CD4-positive, alpha-beta T cell (primary cell): Measurements from ENCODE around the gene PCDH7. TPM values are rescaled to one million over a fixed set of nuclear protein-coding genes. Genes with fewer than 3 reads are reported as not detected.

Experiments
- ATAC-seq: fragments of 200-7000 bp; cut with Tn5 transposase; one replicate; pipeline ENCODE4 v1.10.0; 2022; ENCODE audit warnings: mild to moderate bottlenecking; ENCODE audit not compliant: poor library complexity
- CTCF ChIA-PET: fragments of 350-600 bp; sonication (Branson Sonifier 250); formaldehyde crosslinking; loops from one replicate; lab custom pipeline; 2021; ENCODE audit warnings: antibody characterized with exemption, inconsistent platforms; lab: Charles Lee
- POLR2A ChIA-PET: fragments of 350-600 bp; sonication (Branson Sonifier 250); formaldehyde crosslinking; loops from one replicate; lab custom pipeline; 2021; ENCODE audit warnings: antibody characterized with exemption, inconsistent platforms; lab: Charles Lee
- DNase-seq, 14 experiments: peaks; one replicate each; pipeline ENCODE4 v3.0.0-alpha.2; 2013 to 2020; ENCODE audit warnings: mixed read lengths in 2 of 14
- H3K27ac ChIP-seq, 2 donors: one replicate each; pipeline versions ENCODE4 v1.5.1 to v1.7.0; 2013; ENCODE audit warnings: low read length in 2 of 2, low read depth in 1 of 2, mild to moderate bottlenecking in 1 of 2
- H3K27me3 ChIP-seq, 2 experiments: 1 replicate in 1 of 2; 2 replicates in 1 of 2; pipeline versions ENCODE4 v1.6.1 to v1.7.0; 2013; ENCODE audit warnings: low read length in 2 of 2, control low read depth in 1 of 2, mild to moderate bottlenecking in 1 of 2, moderate library complexity in 1 of 2; ENCODE audit not compliant: insufficient read depth in 2 of 2, control insufficient read depth in 1 of 2
- H3K36me3 ChIP-seq: one replicate; pipeline ENCODE4 v1.6.1; 2013; ENCODE audit warnings: low read length, control low read depth; ENCODE audit not compliant: insufficient read depth
- H3K4me1 ChIP-seq: one replicate; pipeline ENCODE4 v1.6.1; 2013; ENCODE audit warnings: low read length, control low read depth; ENCODE audit not compliant: insufficient read depth
- H3K4me3 ChIP-seq: one replicate; pipeline ENCODE4 v1.5.1; 2013; ENCODE audit warnings: mild to moderate bottlenecking, low read length, moderate library complexity
- H3K9me3 ChIP-seq, 2 experiments: 1 replicate in 1 of 2; 2 replicates in 1 of 2; pipeline versions ENCODE4 v1.6.1 to v1.7.0; 2013; ENCODE audit warnings: low read length in 2 of 2, mild to moderate bottlenecking in 2 of 2, control low read depth in 1 of 2, moderate library complexity in 1 of 2; ENCODE audit not compliant: control insufficient read depth in 1 of 2, insufficient read depth in 1 of 2
- H3K27ac Mint-ChIP-seq: one replicate; pipeline ENCODE4 v1.8.0; 2020; ENCODE audit warnings: mixed read lengths
- H3K27me3 Mint-ChIP-seq: one replicate; pipeline ENCODE4 v1.8.0; 2021; ENCODE audit warnings: mixed read lengths
- H3K36me3 Mint-ChIP-seq: one replicate; pipeline ENCODE4 v1.8.0; 2021; ENCODE audit warnings: low read depth, mixed read lengths
- H3K4me1 Mint-ChIP-seq: one replicate; pipeline ENCODE4 v1.8.0; 2021; ENCODE audit warnings: low read depth, mixed read lengths
- H3K4me3 Mint-ChIP-seq: one replicate; pipeline ENCODE4 v1.8.0; 2020; ENCODE audit warnings: mild to moderate bottlenecking, mixed read lengths
- H3K9me3 Mint-ChIP-seq: one replicate; pipeline ENCODE4 v1.8.0; 2020; ENCODE audit warnings: mixed read lengths
- CTCF ChIP-seq: fragments of 200-600 bp; IDR thresholded peaks from one replicate; pipeline ENCODE4 v1.8.0; 2022; ENCODE audit warnings: antibody characterized with exemption, mild to moderate bottlenecking
- intact Hi-C, 2 experiments: fragments of 100-400 bp; cut with DNase I in 1 of 2; cut with micrococcal nuclease in 1 of 2; formaldehyde crosslinking; loops; one replicate each; pipeline versions ENCODE4 v1.15.1 to v1.9.0; 2023 to 2025; cut with DNase I, micrococcal nuclease
- total RNA-seq, 174 experiments: library from RNA in 2 of 174; stranded (reverse) in 2 of 174; gene quantifications; one replicate each; pipeline ENCODE4 v1.2.3 and lab custom pipeline; 2021 to 2026

PCDH7 gene
- total RNA-seq, 2 experiments from 2014 or later, result not detected

- H3K36me3 ChIP-seq, result no peaks in the 10 kb centered on the region
- no peak overlapping the region for H3K4me3 ChIP-seq
- TF ChIP-seq CTCF, result no peak
- no peak overlapping the region for H3K27ac ChIP-seq
- H3K4me1 ChIP-seq, result no peaks in the 10 kb centered on the region
- H3K27me3 ChIP-seq, result no peaks in the 10 kb centered on the region
- no peaks in the 10 kb centered on the region for H3K36me3 Mint-ChIP-seq
- intact Hi-C loops, result no loop called here
- H3K9me3 ChIP-seq, result peaks cover 0 to 6% of the 10 kb centered on the region in 2 experiments
- ChIA-PET CTCF (no interaction called here), POLR2A (no interaction called here)
- no peak overlapping the region for H3K4me3 Mint-ChIP-seq
- H3K27ac Mint-ChIP-seq, result no peak overlapping the region
- no peaks in the 10 kb centered on the region for H3K27me3 Mint-ChIP-seq
- H3K4me1 Mint-ChIP-seq, result no peaks in the 10 kb centered on the region
- ATAC-seq (no peak), DNase-seq (no peak)
- peaks cover 2% of the 10 kb centered on the region for H3K9me3 Mint-ChIP-seq
These were observed 36.4 kb downstream of the PCDH7 start for GRCh38 chr4:30756553-30756952.

GRCh38 chr4:30757357-30757756 is 37.2 kb downstream of the PCDH7 start:
- Mint-ChIP-seq H3K27ac (no peak overlapping the region), H3K36me3 (no peaks in the 10 kb centered on the region), H3K4me1 (no peaks in the 10 kb centered on the region), H3K9me3 (peaks cover 2% of the 10 kb centered on the region), H3K4me3 (no peak overlapping the region), H3K27me3 (no peaks in the 10 kb centered on the region)
- Histone ChIP-seq H3K27me3 (no peaks in the 10 kb centered on the region), H3K36me3 (no peaks in the 10 kb centered on the region), H3K9me3 (peaks cover 0 to 3% of the 10 kb centered on the region in 2 experiments), H3K4me1 (no peaks in the 10 kb centered on the region), H3K4me3 (no peak overlapping the region), H3K27ac (no peak overlapping the region)
- ChIA-PET POLR2A (no interaction called here), CTCF (no interaction called here)
- TF ChIP-seq CTCF, result no peak
- DNase-seq (no peak), ATAC-seq (no peak)
- intact Hi-C loops, result no loop called here

GRCh38 chr4:30760551-30760950 is 40.4 kb downstream of the PCDH7 start:
- POLR2A ChIA-PET, result no interaction called here
- H3K36me3 Mint-ChIP-seq, result no peaks in the 10 kb centered on the region
- intact Hi-C loops, result no loop called here
- H3K36me3 ChIP-seq, result no peaks in the 10 kb centered on the region
- no peaks in the 10 kb centered on the region for H3K27me3 ChIP-seq
- H3K27ac Mint-ChIP-seq, result no peak overlapping the region
- H3K27me3 Mint-ChIP-seq, result no peaks in the 10 kb centered on the region
- H3K4me3 Mint-ChIP-seq, result no peak overlapping the region
- no peak for TF ChIP-seq CTCF
- CTCF ChIA-PET, result no interaction called here
- H3K27ac ChIP-seq, result no peak overlapping the region
- peaks cover 2% of the 10 kb centered on the region for H3K9me3 Mint-ChIP-seq
- DNase-seq (no peak), ATAC-seq (no peak)
- H3K9me3 ChIP-seq, result peaks cover 0 to 12% of the 10 kb centered on the region in 2 experiments
- H3K4me1 Mint-ChIP-seq, result no peaks in the 10 kb centered on the region
- H3K4me1 ChIP-seq, result no peaks in the 10 kb centered on the region
- H3K4me3 ChIP-seq, result no peak overlapping the region
